Fibroblast of skin of abdomen (primary cell): Measurements from ENCODE around the gene ACER2.

Experiments
- DNase-seq: peaks from one replicate; pipeline ENCODE4 v3.0.0-alpha.2; 2013

Gene ACER2

DNA sequence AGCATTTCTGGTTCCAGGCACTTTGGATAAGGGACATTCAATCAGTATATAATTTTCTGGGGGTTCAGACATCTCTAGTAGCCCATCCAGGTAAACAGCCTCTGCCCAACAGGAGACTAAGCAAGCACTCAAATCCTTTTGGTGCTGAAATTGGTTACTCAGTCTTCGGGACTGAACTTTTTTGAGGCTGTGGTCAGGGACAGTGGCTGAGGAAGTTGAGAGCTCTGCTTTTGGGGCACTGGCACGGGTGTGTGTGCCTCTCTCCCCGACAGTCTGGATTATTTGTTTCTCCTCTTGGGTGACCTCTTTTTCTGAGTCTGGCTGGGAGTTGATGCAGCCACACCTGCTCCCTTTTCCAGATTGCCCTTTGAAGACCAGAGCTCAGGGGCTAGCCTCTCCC lies 47.6 kb downstream of the ACER2 start:
- no peak for DNase-seq

DNA sequence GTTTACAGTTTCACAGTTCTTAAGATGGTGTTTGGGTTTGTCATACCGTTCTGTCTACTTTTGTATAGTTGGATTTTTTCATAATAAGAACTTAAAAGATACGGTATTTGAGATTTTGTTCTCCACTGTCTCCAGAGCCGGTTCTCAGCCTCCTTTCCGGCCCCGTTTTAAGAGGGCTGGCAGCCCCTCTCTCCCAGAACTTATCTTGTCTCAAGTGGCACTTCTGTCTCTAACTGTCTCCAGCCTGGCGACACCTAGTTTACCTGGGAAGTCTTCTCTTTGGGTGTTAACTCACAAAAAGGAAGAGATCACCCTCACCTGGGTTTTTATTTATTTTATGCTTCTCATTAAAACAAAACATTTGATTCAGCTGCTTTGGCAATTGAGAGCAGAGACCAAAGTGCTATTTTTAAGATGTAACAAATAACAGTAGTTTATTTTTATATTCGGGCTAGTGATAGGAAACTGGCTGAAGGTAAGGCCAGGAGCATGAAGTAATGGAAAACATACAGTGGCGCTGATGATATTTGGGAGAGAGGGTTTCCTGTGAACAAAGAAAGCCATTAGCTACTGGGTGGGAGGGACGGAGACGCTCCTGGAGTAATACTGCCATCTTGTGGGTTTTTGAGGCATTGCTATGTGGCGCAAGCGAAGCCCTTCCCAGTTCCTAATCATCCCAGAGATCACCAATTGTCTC lies 48.3 kb downstream of the ACER2 start:
- peak; percentile 75 for DNase-seq

DNA sequence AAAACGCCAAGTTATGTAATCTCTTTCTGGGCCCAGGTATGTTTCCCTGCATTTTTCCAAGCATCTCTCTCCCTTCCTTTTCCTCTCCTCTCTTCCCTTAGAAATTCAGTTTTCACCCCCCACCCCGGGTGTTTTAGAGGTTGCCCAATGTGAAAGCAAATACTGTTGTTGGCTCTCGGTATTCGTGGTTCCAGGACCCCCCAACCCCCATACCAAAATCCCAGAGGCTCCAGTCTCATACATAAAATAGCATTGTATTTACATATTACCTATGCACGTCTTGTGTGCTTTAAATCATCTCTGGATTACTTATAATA lies 48.8 kb downstream of the ACER2 start:
- no peak for DNase-seq

DNA sequence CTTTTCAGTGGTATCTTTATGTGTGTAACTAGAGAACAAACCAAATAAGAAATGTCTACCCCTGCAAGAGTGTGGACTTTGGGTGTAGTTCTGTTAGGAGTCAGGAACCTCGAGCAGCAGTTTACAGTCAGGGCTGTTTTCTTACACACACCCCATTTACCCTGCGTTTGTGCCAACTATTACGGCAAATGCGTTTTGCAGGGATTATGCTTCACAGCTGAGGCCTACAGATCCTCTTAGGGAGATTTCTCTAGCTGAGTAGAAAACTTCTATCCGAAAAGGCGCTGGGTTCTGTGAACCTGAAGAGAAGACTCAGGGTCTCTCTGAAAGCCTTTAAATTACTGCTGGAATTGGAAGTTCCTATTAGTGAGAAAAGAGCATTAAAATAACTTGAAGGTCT lies 51.4 kb downstream of the ACER2 start:
- no peak for DNase-seq

DNA sequence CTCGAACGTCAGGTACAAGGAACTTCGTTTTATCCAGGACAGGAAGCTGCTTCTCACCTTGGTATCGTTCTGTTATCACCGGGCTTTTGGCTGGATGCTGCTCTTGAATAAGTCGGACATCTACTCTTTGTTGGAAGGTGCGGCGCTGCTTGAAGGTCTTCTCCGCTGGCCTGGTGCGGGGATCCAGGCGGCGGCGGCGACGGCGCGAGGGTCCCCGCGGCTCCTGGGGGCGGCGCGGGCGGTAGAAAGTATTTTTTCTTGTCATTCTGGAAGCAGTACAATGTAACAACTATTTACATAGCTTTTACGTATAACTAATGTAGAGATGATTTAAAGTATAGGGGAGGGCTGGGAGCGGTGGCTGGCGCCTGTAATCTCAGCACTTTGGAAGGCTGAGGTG lies 52.3 kb downstream of the ACER2 start:
- DNase-seq, result no peak

DNA sequence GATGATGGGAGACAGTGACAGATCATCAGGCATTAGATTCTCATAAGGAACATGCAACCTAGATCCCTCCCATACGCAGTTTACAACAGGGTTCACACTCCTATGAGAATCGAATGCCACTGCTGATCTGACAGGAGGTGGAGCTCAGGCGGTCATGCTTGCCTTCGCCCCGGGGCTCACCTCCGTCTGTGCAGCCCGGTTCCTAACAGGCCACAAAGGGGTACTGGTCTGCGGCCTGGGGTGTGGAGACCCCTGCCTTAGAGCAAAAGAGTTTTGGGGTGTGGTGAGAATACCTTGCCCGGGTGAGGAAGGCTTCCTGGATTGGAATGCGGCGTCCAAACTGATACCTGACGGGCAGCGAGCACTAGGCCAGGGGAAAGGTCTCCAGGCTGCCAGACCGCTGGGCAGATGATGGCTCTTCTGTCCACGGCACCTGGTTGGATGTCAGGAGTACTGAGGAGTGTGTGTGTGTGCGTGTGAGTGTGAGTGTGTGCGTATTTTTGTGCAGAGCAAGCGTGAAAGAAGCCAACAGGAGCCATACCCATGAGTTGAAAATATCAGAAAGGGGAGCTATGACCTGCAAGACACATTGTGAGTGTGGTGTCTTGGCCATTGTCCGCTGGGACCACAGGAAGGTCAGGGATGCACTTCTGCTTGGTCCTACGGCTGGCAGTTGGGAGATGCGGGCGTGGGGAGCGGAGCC lies 55.4 kb downstream of the ACER2 start:
- DNase-seq, result no peak

DNA sequence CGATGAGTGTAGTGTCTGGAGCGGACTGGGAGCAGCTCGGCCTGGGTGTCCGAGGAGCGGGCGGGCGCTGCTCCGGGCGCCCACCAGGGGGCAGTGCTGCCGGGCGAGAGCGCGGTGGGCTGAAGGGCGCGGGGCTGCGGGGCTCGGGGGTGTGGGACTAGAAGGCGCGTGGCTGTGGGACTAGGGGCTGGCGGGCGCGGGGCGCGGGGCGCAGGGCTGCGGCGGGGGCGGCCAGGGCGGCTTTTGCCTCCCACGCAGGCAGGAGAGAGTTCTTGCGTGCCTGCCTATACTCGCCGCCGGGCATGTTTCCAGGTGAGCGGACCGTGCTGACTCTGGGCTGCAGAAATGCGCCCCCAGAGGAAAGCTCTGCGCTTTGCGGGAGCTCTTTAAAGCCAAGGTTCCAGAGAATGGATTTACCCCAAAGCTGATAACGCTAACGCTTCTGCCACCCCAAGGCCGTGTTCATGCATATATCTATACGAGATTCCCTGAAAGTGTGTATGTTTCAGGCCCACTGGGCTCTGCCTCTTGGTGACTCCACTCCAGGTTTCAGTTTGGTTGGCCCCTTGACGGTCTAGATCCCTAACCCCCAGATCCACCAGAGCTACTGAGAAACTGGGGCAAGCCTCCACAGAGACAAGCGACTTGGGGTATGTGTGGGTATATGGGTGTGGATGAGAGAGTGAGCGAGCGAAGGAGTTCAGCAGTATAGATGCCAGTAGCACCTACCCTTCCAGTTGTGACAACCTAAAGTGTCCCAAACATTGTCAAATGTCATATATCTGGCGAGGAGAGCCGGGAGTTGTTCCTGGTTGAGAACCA lies 56.2 kb downstream of the ACER2 start:
- peak; percentile 82 for DNase-seq

DNA sequence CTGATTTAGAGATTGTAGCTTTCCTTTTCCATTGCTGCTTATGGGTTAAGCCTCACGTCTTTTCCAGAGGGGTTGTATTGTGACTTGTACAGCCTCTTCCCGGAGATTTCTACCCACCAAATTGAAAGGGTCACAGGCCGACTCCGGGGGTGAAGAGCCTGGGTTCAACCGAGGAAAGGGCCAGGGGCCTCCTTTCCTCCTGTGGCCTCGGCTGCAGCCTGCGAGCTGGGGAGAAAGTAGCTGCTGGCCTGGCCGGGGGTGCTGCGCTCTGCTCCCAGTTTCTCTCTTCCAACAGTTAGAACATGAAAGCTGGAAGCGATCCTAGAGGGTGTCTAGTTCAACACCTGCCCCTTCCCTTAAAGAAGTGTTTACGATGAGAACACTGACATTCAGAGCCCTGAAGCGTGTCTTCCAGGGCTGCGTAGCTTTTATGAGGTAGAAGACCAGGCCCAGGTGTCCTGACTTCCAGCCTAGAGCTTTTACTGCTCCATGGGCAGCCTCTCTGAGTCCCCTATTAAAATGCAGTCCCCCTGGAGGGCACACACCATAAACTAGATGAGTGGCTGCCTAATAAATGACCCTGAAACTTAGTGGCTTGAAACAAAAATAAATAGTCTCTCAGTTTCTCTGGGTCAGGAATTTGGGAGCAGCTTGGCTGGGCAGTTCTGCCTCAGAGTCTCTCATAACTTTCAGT lies 56.9 kb downstream of the ACER2 start:
- DNase-seq, result no peak

DNA sequence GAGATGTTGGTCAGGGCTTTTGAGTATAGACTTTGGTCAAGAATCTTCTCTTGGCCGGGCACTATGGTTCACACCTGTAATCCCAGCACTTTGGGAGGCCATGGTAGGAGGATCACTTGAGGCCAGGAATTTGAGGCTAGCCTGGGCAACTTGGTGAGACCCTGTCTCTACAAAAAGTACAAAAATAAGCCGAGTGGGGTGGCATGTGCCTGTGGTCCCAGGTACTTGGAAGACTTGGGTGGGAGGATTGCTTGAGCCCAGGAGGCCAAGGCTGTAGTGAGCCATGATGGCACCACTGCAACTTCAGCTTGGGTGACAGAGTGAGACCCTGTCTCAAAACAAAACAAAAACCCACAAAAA lies 57.5 kb downstream of the ACER2 start:
- no peak for DNase-seq

DNA sequence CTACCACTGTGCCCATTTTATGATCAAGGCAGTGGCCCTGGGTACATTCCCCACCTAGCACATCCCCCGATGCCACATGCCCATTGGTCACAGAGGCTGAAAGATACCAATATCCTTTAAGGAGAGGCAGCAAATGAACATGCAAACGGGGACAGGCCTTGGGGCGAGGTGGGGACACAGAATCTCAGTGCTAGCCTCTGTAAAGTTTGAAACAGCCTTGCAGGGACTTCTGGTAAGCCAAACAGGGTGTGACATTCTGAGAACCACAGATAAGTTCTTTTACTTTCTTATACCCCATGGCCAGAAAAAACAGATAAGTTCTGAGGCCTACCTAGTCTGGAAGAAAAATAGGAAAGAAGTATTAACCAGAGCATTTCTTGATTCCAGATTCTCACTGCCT lies 60.5 kb downstream of the ACER2 start:
- DNase-seq, result no peak

DNA sequence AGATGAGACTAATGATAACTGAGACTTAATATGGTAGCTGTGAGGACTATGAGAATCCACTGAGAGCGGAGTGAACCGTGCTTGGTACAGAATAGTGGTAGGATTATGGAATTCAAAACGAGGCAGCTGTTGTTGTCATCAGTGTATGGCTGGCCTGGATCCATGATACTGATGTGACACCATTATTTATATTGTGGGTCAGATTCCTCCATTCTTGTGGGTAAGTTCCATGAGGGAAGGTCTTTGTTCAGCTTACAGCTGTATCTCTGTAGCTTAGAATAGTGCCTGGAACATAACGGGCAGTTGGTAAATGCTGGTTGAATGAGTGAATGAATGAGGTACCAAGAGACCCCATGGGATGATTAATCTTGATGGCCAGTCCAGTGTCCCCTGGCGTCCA lies 61.8 kb downstream of the ACER2 start:
- DNase-seq, result no peak

DNA sequence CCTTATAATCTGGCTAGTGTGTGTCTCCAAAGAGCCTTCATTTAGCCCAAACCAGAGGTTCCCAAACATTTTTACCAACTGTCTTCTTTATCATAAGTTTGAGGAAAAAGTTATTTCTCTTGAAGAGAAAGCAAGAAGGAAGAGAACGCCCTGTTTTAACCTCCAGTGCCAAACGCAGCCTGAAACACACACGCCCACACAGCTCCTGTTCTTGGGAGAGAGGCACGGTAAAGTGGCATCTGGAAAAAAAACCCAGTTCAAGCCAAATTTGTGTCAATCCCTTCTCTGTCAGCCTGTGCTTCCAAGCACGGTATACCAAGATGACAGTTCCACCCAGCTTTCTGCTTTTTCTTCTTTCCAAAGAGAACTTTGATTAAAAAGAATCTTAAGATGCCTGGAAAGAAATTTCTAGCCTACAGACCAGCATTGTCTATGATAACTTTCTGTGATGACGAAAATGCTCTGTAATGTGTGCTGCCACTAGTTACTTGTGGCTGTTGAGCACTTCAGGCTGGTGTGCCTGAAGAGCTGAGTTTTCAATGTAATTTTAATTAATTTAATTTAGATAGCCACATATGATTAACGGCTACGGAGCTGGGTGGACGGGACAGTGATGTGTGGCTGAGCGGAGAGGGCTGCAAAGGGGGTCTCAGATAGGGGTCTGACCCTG lies 62.3 kb downstream of the ACER2 start:
- no peak for DNase-seq

DNA sequence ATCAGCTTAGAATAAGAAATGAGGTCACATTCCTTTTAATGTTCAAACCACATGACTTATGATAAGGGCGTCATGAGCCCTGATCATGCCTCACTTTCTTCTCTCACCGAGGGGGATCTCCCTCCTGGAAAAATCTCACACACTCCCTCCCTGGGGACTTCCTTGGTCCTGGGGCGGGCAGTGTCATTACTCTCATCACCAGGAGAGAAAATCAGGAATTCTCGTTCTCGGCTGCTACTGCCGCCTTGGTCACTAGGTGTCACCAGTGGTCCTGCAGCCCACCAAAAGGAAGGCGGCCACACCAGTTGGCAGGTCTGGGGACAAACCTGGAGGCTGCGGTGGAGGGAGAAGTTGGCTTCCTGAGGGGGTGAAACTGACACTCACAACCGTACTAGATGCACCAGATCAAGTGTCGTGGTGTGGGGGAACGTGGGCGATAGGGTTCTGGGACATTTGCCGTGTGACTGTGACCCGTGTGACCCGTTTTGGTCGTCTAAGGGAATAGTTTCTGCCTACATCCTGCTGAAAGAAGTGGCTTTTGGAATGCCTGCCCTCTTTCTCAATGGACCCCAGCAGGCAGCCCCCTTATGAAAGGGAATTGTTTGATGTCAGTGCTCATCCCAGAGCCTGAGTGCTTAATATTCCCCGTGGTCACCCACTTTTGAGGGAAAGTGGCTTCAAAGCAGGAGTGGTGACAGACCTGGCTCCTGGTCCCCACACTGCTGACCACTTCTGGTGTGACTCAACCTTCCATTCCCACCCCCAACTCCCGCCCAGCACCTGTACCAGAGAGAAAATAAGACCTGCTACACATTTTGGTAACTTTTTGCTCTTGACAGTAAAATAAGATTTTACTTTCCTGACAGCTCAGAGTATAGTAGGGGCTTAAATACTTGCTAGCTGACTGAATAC lies 63.2 kb downstream of the ACER2 start:
- peak; percentile 45 for DNase-seq

DNA sequence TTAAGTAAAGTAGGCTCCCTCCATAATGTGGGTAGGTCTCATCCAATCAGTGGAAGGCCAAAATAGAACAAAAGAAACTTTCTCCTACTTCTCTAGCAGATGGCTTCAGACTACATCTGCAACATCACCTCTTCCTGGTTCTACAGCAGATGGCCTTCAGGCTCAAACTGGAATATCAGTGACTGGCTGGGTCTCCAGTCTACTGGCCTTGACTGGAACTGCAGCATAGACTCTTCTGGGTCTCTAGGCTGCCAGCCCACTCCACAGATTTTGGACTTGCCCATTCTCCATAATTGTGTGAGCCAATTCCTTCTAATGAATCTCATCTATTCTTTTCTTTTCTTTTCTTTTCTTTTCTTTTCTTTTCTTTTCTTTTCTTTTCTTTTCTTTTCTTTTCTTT lies 64.8 kb downstream of the ACER2 start:
- DNase-seq, result no peak

DNA sequence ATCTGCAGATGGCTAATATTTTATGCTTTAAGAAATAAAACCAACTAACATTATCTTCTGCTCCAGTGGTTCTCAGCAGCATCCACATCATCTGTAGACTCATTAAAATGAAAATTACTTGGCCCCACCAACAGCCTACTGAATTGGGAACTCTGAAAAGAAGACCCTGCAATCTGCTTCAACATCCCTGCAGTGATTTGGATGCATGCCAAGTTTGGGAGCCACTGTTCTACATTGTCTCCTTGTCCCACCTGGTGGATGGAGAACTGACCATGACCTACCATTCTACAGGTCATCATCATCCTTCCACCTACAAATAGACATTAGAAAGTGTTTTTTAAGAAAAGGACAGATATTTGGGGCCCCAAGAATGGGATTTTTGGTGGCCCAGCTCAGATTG lies 71.1 kb downstream of the ACER2 start:
- DNase-seq, result no peak

DNA sequence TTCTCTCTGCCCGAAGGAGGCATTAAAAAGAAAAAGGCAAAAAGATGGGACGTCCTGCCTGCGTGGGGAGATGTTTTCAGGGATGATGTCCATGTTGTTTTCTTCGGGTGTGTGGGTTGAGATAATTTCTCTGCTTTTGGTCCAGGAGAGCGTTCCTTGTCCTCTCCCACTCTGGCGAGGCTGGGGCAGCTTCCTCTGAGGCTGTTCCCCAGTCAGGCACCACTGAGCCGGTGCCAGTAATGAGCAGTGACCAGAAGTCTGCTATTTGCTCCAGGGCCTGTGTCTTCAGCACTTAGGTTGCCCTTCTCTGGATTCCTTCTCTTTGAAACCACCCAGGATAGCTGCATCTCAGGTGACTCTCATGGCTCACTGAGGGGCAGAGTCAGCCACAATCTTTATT lies 71.5 kb downstream of the ACER2 start:
- no peak for DNase-seq

DNA sequence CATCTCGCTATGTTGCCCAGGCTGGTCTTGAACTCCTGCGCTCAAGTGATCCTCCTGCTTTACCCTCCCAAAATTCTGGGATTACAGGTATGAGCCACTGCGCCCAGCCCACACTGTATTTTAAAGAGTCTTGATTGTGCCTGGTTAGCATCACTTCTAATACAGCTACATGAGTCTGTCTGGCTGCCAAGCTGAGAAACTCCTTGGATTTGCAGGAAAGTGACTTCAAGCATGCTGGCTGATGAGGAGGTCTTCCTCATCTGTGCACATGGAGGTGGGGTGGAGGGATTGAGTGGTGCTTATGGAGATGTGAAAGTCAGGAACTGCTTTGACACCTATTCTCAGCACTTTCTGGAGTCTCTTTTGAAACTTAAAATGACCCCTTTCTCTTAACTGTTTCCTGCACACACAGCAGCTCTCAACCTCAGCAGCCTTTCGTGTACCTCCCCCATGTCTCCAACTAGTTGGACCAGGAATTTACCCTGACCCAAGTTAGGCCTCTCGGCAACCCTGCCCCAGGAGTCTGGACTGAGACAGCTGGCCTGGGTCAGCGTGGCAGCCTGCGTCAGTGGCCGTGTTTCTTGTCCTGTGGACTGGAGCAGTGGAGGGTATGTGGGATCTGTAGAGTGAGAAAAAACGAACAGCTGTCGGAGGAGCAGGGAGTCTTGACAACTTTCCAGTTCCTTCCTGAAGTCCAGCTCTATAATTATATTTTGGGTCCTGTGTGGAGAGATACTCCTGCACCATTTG lies 72.5 kb downstream of the ACER2 start:
- DNase-seq, result no peak

DNA sequence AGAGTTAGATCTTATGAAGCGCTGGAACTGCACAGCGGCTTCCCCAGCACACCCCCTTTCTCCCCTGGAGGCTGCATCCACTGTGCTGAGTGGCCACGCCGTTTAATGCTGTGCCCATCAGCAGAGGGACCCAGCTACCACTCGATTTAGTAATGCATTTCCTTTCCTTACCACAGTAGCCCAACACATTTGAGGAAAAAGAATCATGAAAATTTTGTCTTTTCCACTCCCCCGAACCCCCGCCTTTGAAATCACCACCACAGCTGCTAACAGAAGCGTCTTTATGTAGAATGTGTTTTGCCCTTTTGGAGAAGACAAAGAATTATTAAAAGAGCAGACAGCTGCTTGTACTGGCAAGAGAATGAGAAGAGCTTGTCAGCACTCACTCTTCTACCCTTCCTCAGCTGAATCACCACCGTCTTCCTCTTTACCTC lies 73.2 kb downstream of the ACER2 start:
- no peak for DNase-seq

DNA sequence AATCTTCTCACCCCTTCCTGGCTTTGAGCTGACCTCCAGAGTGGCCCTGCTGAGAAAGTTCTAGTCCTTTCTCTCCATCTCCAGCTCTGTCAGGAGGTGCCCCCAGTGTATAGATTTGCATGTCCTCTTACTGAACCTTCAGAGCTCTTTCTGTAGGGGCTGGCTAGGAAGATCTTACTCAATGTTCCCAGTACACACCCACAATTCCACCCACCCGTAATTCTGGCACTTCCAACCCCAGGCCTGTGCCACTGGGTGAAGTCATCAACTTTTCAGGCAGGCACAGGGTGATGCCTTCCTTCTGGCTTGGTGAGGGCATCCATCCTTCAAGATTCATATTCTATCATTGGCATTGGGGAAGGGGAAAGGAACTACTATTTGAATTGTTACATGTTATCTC lies 75.9 kb downstream of the ACER2 start:
- no peak for DNase-seq

DNA sequence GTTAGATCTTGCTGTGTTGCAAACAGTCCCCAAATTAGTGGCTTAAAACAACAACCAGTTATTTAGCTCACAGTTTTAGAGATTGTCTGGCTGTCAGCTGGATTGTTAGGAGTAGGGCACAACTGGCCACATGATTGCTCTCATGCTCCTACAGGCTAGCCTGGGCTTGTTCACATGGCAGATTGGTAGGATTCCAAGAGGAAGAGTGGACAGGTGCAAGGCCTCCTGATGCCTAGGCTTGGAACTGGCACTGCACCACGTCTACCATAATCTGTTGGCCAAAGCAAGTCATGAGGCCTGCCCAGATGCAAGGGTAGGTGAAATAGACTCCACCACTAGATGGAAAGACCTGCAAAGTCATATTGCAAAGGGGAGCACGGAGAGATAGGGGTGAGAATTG lies 76.4 kb downstream of the ACER2 start:
- DNase-seq, result no peak

DNA sequence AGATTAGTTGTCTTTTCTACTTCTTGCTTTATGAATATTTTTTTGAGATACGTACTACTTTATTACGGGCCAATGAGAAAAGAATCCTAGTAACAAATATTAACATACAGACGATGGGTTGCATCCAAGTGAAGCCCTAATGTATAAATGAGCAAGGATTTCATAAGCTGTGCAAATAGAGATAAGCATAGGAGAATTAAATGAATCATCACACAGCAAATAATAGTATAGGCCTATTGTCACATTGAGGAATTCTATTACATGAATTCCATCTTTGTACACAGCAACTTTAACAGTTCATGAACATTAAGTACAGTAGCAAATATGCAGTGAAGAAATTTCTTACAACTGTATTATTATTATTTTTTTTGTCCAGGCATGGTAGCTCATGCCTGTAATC lies 78.0 kb downstream of the ACER2 start:
- DNase-seq, result no peak
